K562 (cell line): ENCODE data around the gene SERPIND1. TPM values are rescaled to one million over a fixed set of nuclear protein-coding genes. Genes with fewer than 3 reads are reported as not detected.

Source experiments
- CEBPG ChIP-seq, 3 experiments: fragments of 200-800 bp in 1 of 3; sonication (Bioruptor generic) in 1 of 3; sonication (generic) in 1 of 3; formaldehyde crosslinking in 1 of 3; IDR thresholded peaks in 2 of 3; conservative IDR thresholded peaks in 1 of 3; 2 replicates each; pipeline versions ENCODE4 v1.6.1 to v1.8.0; 2016 to 2022; ENCODE audit warnings: missing compliant biosample characterization in 2 of 3, missing genetic modification characterization in 2 of 3, mild to moderate bottlenecking in 1 of 3, missing genetic modification reagents in 1 of 3
- CLOCK ChIP-seq: fragments of 250-450 bp; sonication (Bioruptor Pico); IDR thresholded peaks from 2 replicates; pipeline ENCODE4 v1.4.0; 2020; ENCODE audit warnings: mild to moderate bottlenecking, moderate library complexity, borderline replicate concordance
- E2F1 ChIP-seq: sonication (generic); formaldehyde crosslinking; IDR thresholded peaks from 2 replicates; pipeline ENCODE4 v1.8.1; 2023; ENCODE audit warnings: mild to moderate bottlenecking, missing genetic modification reagents, moderate library complexity
- HDAC1 ChIP-seq, 2 experiments: fragments of 450-650 bp; IDR thresholded peaks; 2 replicates each; pipeline ENCODE4 v1.6.1; 2016 to 2017; ENCODE audit warnings: inconsistent platforms in 1 of 2, mild to moderate bottlenecking in 1 of 2, moderate library complexity in 1 of 2
- KLF13 ChIP-seq: fragments of 450-650 bp; IDR thresholded peaks from 2 replicates; pipeline ENCODE4 v1.6.1; 2016; ENCODE audit warnings: missing genetic modification characterization, low read depth, mild to moderate bottlenecking, missing compliant biosample characterization, moderate library complexity, borderline replicate concordance
- MTA2 ChIP-seq: fragments of 450-650 bp; IDR thresholded peaks from 2 replicates; pipeline ENCODE4 v1.6.1; 2016; ENCODE audit warnings: low read depth
- NFXL1 ChIP-seq: fragments of 450-650 bp; formaldehyde crosslinking; IDR thresholded peaks from 2 replicates; pipeline ENCODE4 v1.4.0; 2021; ENCODE audit warnings: mild to moderate bottlenecking
- RCOR1 ChIP-seq, 2 experiments: IDR thresholded peaks; 2 replicates each; pipeline ENCODE4 v1.6.1; 2012; ENCODE audit warnings: low read depth in 2 of 2, low read length in 2 of 2, borderline replicate concordance in 1 of 2, improper control_type of control experiment in 1 of 2
- SRF ChIP-seq, 2 experiments: fragments of 250-450, 450-650 bp in 1 of 2; sonication (Bioruptor Pico) in 1 of 2; sonication (generic) in 1 of 2; formaldehyde crosslinking; IDR thresholded peaks; 2 replicates each; pipeline versions ENCODE4 v1.5.0 to v1.5.1; 2020 to 2022; ENCODE audit warnings: mild to moderate bottlenecking in 1 of 2, missing genetic modification reagents in 1 of 2
- ZNF277 ChIP-seq: fragments of 250-450 bp; sonication (Bioruptor Pico); IDR thresholded peaks from 2 replicates; pipeline ENCODE4 v1.8.0; 2022; ENCODE audit warnings: inconsistent platforms, mild to moderate bottlenecking, moderate library complexity, borderline replicate concordance
- ZNF695 ChIP-seq: fragments of 450-650 bp; formaldehyde crosslinking; IDR thresholded peaks from 2 replicates; pipeline ENCODE4 v1.4.0; 2020; ENCODE audit warnings: mild to moderate bottlenecking, moderate library complexity
- polyA plus RNA-seq, 8 experiments: library from polyadenylated mRNA; depleted of rRNA in 4 of 8; stranded (reverse) in 5 of 8; unstranded in 3 of 8; fragments of >200 nt; fragmentation: Nextera tagmentation in 2 of 8; fragmentation: Illumina TruSeq in 1 of 8; extraction: Ambion mirVana in 2 of 8; extraction: Trizol in 1 of 8; gene quantifications; 2 replicates each; pipeline versions ENCODE4 v1.2.1 to v1.2.3, GENCODE V29; 2011 to 2014; ENCODE audit warnings: inconsistent platforms in 1 of 8, missing spikeins in 1 of 8
- total RNA-seq, 7 experiments: library from RNA; depleted of rRNA in 6 of 7; stranded (reverse); fragments of >200 nt in 6 of 7; fragmentation: Illumina TruSeq in 2 of 7; extraction: Trizol in 2 of 7; gene quantifications; 2 replicates each; pipeline versions ENCODE4 v1.2.1 to v1.2.3, GENCODE V29; 2011 to 2021; ENCODE audit warnings: low replicate concordance in 1 of 7

Gene SERPIND1
- total and polyA plus RNA-seq, 9 of the 15 experiments (the other 6 are each of a cell fraction or from before 2014, with no cell fraction given) = 0.04 to 0.11 (median 0.09) TPM; not detected in 6

- TF ChIP-seq E2F1 (CRISPR knock-in tag) (0 out of 2 replicates have a peak, but pooled peaks have one; percentile 8), NFXL1 (CRISPR knock-in tag) (0 out of 2 replicates have a peak, but pooled peaks have one; percentile 63), CEBPG (CRISPR knock-in tag; IDR thresholded peaks at IDR 0.05) (no peak), CEBPG (tag; conservative IDR thresholded peaks at IDR 0.05 in 1 of 2, IDR thresholded peaks at IDR 0.05 in 1 of 2) (peak; percentile 27 to 82; a peak in 2 of 4 replicates), KLF13 (tag) (0 out of 2 replicates have a peak, but pooled peaks have one; percentile 32), RCOR1 (IDR thresholded peaks at IDR 0.05; ENCODE audit: borderline replicate concordance in 1 of 2, low read depth in 2 of 2, low read length in 2 of 2) (no peak), SRF (CRISPR knock-in tag; IDR thresholded peaks at IDR 0.05) (0 out of 4 replicates have a peak, but pooled peaks of 1 of the 2 experiments have one; percentile 22), ZNF277 (CRISPR knock-in tag) (0 out of 2 replicates have a peak, but pooled peaks have one; percentile 12), MTA2 (no peak), HDAC1 (IDR thresholded peaks at IDR 0.05) (0 out of 4 replicates have a peak, but pooled peaks of 1 of the 2 experiments have one; percentile 50), ZNF695 (CRISPR knock-in tag) (no peak), CLOCK (CRISPR knock-in tag) (peak; percentile 29; the same call in 1 of the 2 replicates)
Observed at GRCh38 chr22:20814221-20814808, 40.4 kb downstream of the SERPIND1 start (continued).
